Neuronal stem cell (in vitro differentiated cells): ENCODE results near the gene GIN1.

Source experiments
- DNase-seq: peaks from one replicate; pipeline ENCODE4 v3.0.0-alpha.2; 2013; ENCODE audit warnings: low spot score
- H2AFZ ChIP-seq: one replicate; pipeline ENCODE4 v1.6.1; 2013; ENCODE audit warnings: mild to moderate bottlenecking, low read length, inconsistent platforms
- H2AK5ac ChIP-seq: 2 replicates; pipeline ENCODE4 v1.6.1; 2013; ENCODE audit warnings: low read depth, mild to moderate bottlenecking, inconsistent platforms, low read length, moderate library complexity, mixed read lengths
- H2BK120ac ChIP-seq: 2 replicates; pipeline ENCODE4 v1.6.1; 2013; ENCODE audit warnings: low read depth, mild to moderate bottlenecking, inconsistent platforms, low read length, moderate library complexity, mixed read lengths
- H2BK12ac ChIP-seq: one replicate; pipeline ENCODE4 v1.6.1; 2013; ENCODE audit warnings: low read length, inconsistent platforms
- H2BK15ac ChIP-seq: 2 replicates; pipeline ENCODE4 v1.6.1; 2013; ENCODE audit warnings: mild to moderate bottlenecking, low read length, inconsistent platforms, mixed read lengths
- H2BK5ac ChIP-seq: one replicate; pipeline ENCODE4 v1.6.1; 2013; ENCODE audit warnings: inconsistent platforms, mild to moderate bottlenecking, low read length, moderate library complexity
- H3K14ac ChIP-seq: one replicate; pipeline ENCODE4 v1.6.1; 2013; ENCODE audit warnings: low read length, inconsistent platforms
- H3K18ac ChIP-seq: 2 replicates; pipeline ENCODE4 v1.6.1; 2013; ENCODE audit warnings: low read length, inconsistent platforms
- H3K23ac ChIP-seq: 2 replicates; pipeline ENCODE4 v1.6.1; 2013; ENCODE audit warnings: low read depth, mild to moderate bottlenecking, mixed read lengths, low read length, inconsistent platforms; ENCODE audit not compliant: poor library complexity
- H3K27ac ChIP-seq: replicated peaks from 3 replicates; pipeline ENCODE4 v1.5.1; 2013; ENCODE audit warnings: low read length, inconsistent platforms
- H3K27me3 ChIP-seq, 3 experiments: 2 replicates each; pipeline ENCODE4 v1.6.1; 2013; ENCODE audit warnings: low read length in 3 of 3, mild to moderate bottlenecking in 2 of 3, inconsistent platforms in 1 of 3, low read depth in 1 of 3, mixed read lengths in 1 of 3, moderate library complexity in 1 of 3; ENCODE audit not compliant: control insufficient read depth in 3 of 3, insufficient read depth in 3 of 3
- H3K36me3 ChIP-seq, 2 donors: replicated peaks in 1 of 2; 2 replicates each; pipeline ENCODE4 v1.6.1; 2013; ENCODE audit warnings: low read length in 2 of 2; ENCODE audit not compliant: control insufficient read depth in 2 of 2, insufficient read depth in 2 of 2
- H3K4ac ChIP-seq: 2 replicates; pipeline ENCODE4 v1.6.1; 2013; ENCODE audit warnings: inconsistent platforms, mild to moderate bottlenecking, low read length, moderate library complexity
- H3K4me1 ChIP-seq, 2 donors: 1 replicate in 1 of 2; 2 replicates in 1 of 2; pipeline ENCODE4 v1.6.1; 2013; ENCODE audit warnings: low read length in 2 of 2, low read depth in 1 of 2; ENCODE audit not compliant: control insufficient read depth in 2 of 2, insufficient read depth in 1 of 2
- H3K4me2 ChIP-seq: one replicate; pipeline ENCODE4 v1.6.1; 2013; ENCODE audit warnings: mild to moderate bottlenecking, low read length, inconsistent platforms; ENCODE audit not compliant: insufficient read depth, poor library complexity, severe bottlenecking
- H3K4me3 ChIP-seq, 2 donors: 2 replicates each; pipeline ENCODE4 v1.5.1; 2013; ENCODE audit warnings: low read length in 2 of 2, mild to moderate bottlenecking in 2 of 2, inconsistent platforms in 1 of 2, moderate library complexity in 1 of 2
- H3K79me1 ChIP-seq: one replicate; pipeline ENCODE4 v1.6.1; 2013; ENCODE audit warnings: low read depth, mild to moderate bottlenecking, inconsistent platforms, low read length, moderate library complexity
- H3K9ac ChIP-seq: one replicate; pipeline ENCODE4 v1.6.1; 2013; ENCODE audit warnings: mild to moderate bottlenecking, low read depth, low read length, inconsistent platforms; ENCODE audit not compliant: poor library complexity
- H3K9me3 ChIP-seq, 2 donors: replicated peaks in 1 of 2; 2 replicates each; pipeline versions ENCODE3 to v1.6.1; 2013; ENCODE audit warnings: low read length in 2 of 2, mild to moderate bottlenecking in 2 of 2, inconsistent platforms in 1 of 2, low read depth in 1 of 2, mixed read lengths in 1 of 2, moderate library complexity in 1 of 2; ENCODE audit not compliant: control insufficient read depth in 2 of 2, insufficient read depth in 1 of 2
- H4K8ac ChIP-seq: one replicate; pipeline ENCODE4 v1.6.1; 2013; ENCODE audit warnings: low read depth, mild to moderate bottlenecking, inconsistent platforms, low read length, moderate library complexity
- H4K91ac ChIP-seq: one replicate; pipeline ENCODE4 v1.6.1; 2013; ENCODE audit warnings: low read length, low read depth, mild to moderate bottlenecking, inconsistent platforms; ENCODE audit not compliant: poor library complexity
- WGBS, 2 donors: extraction: QIAGEN DNeasy Blood & Tissue Kit; methylation state at CpG; one replicate each; pipeline ENCODE4 v1.1.7; 2013; ENCODE audit warnings: missing lambda C conversion rate in 2 of 2, mixed read lengths in 1 of 2; ENCODE audit not compliant: insufficient read length in 2 of 2, insufficient replicate concordance in 1 of 2; ENCODE audit errors: extremely low coverage in 2 of 2; 5-methylcytosine and 5-hydroxymethylcytosine counted together

The GIN1 gene

GRCh38 chr5:103127292-103127817, 7.4 kb upstream of the GIN1 start:
- Histone ChIP-seq H3K9ac (no peak overlapping the region), H4K91ac (no peak overlapping the region), H2AFZ (no peak overlapping the region), H3K4me2 (no peak overlapping the region), H3K14ac (no peak overlapping the region), H3K27me3 (no peaks in the 10 kb centered on the region), H3K23ac (no peak overlapping the region), H3K4me3 (no peak overlapping the region), H3K79me1 (peaks cover 2% of the 10 kb centered on the region), H2AK5ac (no peak overlapping the region), H3K4ac (no peak overlapping the region), H3K27ac (no peak overlapping the region), H3K18ac (no peak overlapping the region), H3K36me3 (peaks cover 0 to 38% of the 10 kb centered on the region in 2 donors), H2BK12ac (no peak overlapping the region), H2BK15ac (no peak overlapping the region), H3K9me3 (no peaks in the 10 kb centered on the region), H2BK5ac (no peak overlapping the region), H2BK120ac (no peak overlapping the region), H3K4me1 (peaks cover 0 to 2% of the 10 kb centered on the region in 2 donors), H4K8ac (no peak overlapping the region)
- no CpG with 5 or more reads among the region's 2 CpGs for WGBS, 2 donors
- no peak for DNase-seq

GRCh38 chr5:103126557-103126956, 6.6 kb upstream of the GIN1 start:
- Histone ChIP-seq H3K4ac (no peak overlapping the region), H3K27me3 (no peaks in the 10 kb centered on the region), H2BK5ac (no peak overlapping the region), H3K36me3 (peaks cover 0 to 33% of the 10 kb centered on the region in 2 donors), H3K18ac (no peak overlapping the region), H3K27ac (no peak overlapping the region), H2BK15ac (no peak overlapping the region), H3K4me1 (peaks cover 0 to 3% of the 10 kb centered on the region in 2 donors), H3K4me3 (no peak overlapping the region), H3K14ac (no peak overlapping the region), H3K79me1 (peaks cover 2% of the 10 kb centered on the region), H3K9me3 (no peaks in the 10 kb centered on the region), H3K9ac (no peak overlapping the region), H3K23ac (no peak overlapping the region), H2AFZ (no peak overlapping the region), H3K4me2 (no peak overlapping the region), H4K91ac (no peak overlapping the region), H2BK12ac (no peak overlapping the region), H2BK120ac (no peak overlapping the region), H2AK5ac (no peak overlapping the region), H4K8ac (no peak overlapping the region)
- DNase-seq, result no peak
- no CpG with 5 or more reads among the region's 5 CpGs for WGBS, 2 donors

- peaks cover 0 to 6% of the 10 kb centered on the region in 2 donors for H3K4me1 ChIP-seq
- no peak overlapping the region for H4K8ac ChIP-seq
- peaks cover 3% of the 10 kb centered on the region for H3K79me1 ChIP-seq
- H3K4ac ChIP-seq, result no peak overlapping the region
- H2BK5ac ChIP-seq, result no peak overlapping the region
- no peak for DNase-seq
- no peak overlapping the region for H2BK120ac ChIP-seq
- H2AK5ac ChIP-seq, result no peak overlapping the region
- H3K27me3 ChIP-seq, result no peaks in the 10 kb centered on the region
- H3K9me3 ChIP-seq, result no peaks in the 10 kb centered on the region
- no peak overlapping the region for H3K4me3 ChIP-seq
- no peak overlapping the region for H3K23ac ChIP-seq
- WGBS, 2 donors, result 100% methylated on average over 1 of the region's 3 CpGs; no CpG with 5 or more reads in 1 of the 2 donors
- H4K91ac ChIP-seq, result no peak overlapping the region
- no peak overlapping the region for H3K14ac ChIP-seq
- H3K27ac ChIP-seq, result no peak overlapping the region
- no peak overlapping the region for H2AFZ ChIP-seq
- H2BK12ac ChIP-seq, result no peak overlapping the region
- H3K18ac ChIP-seq, result no peak overlapping the region
- peaks cover 0 to 16% of the 10 kb centered on the region in 2 donors for H3K36me3 ChIP-seq
- H2BK15ac ChIP-seq, result no peak overlapping the region
- no peak overlapping the region for H3K9ac ChIP-seq
- no peak overlapping the region for H3K4me2 ChIP-seq
Observed at GRCh38 chr5:103122242-103122641, 2.3 kb upstream of the GIN1 start.

- Histone ChIP-seq H3K4me2 (peak overlapping the region; percentile 79), H2BK5ac (no peak overlapping the region), H3K79me1 (peaks cover 3% of the 10 kb centered on the region), H2AK5ac (no peak overlapping the region), H2BK12ac (no peak overlapping the region), H3K23ac (peak overlapping the region; percentile 59), H3K27me3 (no peaks in the 10 kb centered on the region), H4K8ac (no peak overlapping the region), H2BK15ac (no peak overlapping the region), H3K4me1 (peaks cover 0 to 6% of the 10 kb centered on the region in 2 donors), H2AFZ (peak overlapping the region; percentile 88), H3K9me3 (no peaks in the 10 kb centered on the region), H3K9ac (peak overlapping the region; percentile 95), H3K36me3 (peaks cover 0 to 16% of the 10 kb centered on the region in 2 donors), H4K91ac (no peak overlapping the region), H3K4ac (no peak overlapping the region), H2BK120ac (no peak overlapping the region), H3K14ac (peak overlapping the region; percentile 42), H3K4me3 (peak overlapping the region; percentile 77 to 93), H3K27ac (peak overlapping the region; percentile 45), H3K18ac (peak overlapping the region; percentile 86)
- no CpG with 5 or more reads among the region's 17 CpGs for WGBS, 2 donors
- DNase-seq, result no peak
Observed at GRCh38 chr5:103120607-103121200, 766 bp upstream of the GIN1 start.
